Measurements from ENCODE around the gene PWWP2A.
"Not testable (repeated sequence)": the region's sequence is repeated elsewhere in the genome, so short reads cannot be mapped to it uniquely, and the experiment has no call there.

PWWP2A gene

DNA sequence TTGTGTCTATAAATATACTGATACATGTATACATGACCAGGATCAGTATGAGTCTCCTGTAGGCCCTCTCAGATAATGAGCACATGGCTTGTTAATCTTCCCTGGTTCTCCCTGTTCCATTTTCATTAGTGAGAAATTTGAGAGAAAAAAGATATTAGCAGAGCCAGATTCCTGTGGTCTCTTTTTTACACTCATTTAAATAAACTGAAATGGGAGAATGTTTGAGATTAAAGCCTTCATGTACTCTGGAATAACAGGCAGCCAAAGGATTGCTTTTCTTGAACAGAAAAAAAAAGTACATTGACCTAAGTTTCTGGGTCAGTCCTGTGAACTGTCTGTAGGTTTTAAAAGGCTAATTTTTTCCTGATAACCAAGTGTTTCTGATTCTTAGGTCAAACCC, 44.2 kb downstream of the PWWP2A start:
- no peak for DNase-seq

GRCh38 chr5:160071916-160072315, 47.3 kb downstream of the PWWP2A start:
- no peak for DNase-seq

GRCh38 chr5:160071516-160071915, 47.7 kb downstream of the PWWP2A start:
- DNase-seq = no peak

DNA sequence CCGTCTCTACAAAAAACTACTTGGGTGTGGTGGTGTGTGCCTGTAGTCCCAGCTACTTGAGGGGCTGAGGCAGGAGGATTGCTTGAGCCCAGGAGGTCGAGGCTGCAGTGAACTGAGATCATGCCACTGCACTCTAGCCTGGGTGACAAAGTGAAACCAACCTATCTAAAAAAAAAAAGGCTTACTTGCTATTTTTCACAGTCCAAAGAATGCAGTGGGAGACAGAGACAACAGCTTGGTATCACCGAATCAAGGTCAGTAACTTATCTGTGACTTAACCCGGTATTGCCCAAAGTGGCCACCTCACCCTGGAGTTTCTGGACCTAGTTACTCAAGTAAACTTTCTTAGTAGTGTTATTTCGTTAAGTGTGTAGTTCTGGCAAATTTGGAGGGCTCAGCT, 50.1 kb downstream of the PWWP2A start:
- not testable (repeated sequence) for DNase-seq

GRCh38 chr5:160064995-160065614, 54.1 kb downstream of the PWWP2A start:
- DNase-seq = peak; percentile 45

DNA sequence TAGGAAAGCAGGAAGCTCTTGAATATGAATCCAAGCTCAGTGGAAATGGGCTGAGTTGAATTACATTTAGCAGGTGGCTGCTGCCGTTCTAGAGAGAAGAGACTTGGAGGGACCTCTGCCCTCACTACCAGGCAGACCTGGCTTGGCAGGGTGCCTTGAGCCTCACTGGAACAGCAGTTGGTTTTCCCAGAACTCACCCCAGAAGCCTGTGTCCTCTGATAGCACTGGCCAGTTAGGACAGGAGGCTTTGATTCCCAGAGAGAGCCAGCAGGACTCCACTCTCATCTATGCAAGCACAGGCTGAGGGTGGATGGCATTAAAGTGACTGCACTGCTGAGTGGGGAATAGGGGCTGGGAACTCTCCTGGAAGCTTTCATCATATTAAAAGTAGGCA, 54.8 kb downstream of the PWWP2A start:
- DNase-seq = no peak

- DNase-seq = no peak
These were observed 57.5 kb downstream of the PWWP2A start for GRCh38 chr5:160061770-160062169.

GRCh38 chr5:160060001-160060400, 59.2 kb downstream of the PWWP2A start:
- no peak for DNase-seq

DNA sequence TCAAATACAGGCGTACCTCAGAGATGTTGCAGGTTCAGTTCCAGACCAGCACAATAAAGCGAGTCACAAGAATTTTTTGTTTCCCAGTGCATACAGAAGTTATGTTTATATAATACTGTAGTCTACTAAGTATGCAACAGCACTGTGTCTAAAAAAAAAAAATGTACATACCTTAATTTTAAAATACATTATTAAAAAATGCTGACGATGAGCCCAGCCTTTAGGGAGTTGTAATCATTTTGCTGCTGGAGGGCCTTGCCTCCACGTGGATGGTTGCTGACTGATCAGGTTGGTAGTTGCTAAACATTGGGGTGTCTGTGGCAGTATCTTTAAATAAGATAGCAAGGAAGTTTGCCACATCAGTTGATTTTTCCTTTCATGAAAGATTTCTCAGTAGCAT, 62.0 kb downstream of the PWWP2A start:
- DNase-seq = no peak

DNA sequence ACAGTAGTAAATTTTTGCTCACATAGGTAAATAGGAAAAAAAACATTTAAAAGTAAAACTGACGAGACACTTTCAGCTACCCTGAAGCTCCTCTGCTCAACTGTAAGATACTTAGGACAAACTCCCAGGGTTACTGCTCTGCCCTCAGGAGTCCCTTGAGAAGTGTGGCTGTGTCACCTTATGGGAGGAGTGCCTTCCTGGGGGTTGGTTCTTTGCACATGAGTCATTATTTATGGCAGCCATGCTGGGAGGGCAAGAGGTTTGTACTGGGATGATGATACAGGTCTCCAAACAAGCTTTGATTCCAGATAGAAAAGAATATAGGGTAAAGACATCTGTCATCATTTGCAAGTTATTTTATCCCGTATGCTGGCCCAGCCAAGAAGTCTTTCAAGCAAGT, 64.4 kb downstream of the PWWP2A start:
- no peak for DNase-seq

GRCh38 chr5:160054047-160054446, 65.2 kb downstream of the PWWP2A start:
- no peak for DNase-seq

DNA sequence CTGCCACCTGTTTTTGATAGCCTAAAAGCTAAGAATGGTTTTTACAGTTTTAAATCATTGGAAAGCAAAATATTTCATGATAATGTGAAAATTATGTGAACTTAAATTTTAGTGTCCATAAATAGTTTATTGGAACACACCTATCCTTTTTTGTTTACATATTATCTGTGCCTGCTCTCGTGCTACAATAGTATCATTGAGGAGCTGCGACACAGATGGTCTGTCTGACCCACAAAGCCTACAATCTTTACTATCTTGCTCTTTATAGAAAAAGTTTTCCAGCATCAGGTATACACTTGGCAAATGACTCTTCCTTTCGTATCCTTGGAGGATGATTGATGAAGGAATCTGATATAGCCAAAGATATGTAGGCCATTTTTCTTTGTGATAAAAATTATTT, 70.2 kb downstream of the PWWP2A start:
- no peak for DNase-seq

- no peak for DNase-seq
These were observed 71.1 kb downstream of the PWWP2A start for GRCh38 chr5:160048131-160048530.

DNA sequence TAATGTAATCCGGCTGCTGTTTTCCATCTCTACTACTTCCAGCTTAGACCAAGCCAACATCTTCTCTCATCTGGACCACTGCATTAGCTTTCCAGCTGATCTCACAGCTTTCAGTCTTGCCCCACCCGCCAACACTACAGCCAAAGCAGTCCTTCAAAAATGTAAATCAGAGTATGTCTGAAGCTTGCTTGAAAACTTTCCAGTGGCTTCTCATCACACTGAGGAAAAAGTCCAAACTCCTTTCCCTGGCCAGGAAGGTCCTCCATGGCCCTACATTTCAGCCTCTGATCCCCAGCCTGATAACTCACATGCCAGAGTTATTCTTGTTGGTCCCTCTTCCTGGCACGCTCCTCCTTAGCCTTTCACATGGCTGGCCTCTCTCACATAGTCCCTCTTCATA, 71.8 kb downstream of the PWWP2A start:
- no peak for DNase-seq

DNA sequence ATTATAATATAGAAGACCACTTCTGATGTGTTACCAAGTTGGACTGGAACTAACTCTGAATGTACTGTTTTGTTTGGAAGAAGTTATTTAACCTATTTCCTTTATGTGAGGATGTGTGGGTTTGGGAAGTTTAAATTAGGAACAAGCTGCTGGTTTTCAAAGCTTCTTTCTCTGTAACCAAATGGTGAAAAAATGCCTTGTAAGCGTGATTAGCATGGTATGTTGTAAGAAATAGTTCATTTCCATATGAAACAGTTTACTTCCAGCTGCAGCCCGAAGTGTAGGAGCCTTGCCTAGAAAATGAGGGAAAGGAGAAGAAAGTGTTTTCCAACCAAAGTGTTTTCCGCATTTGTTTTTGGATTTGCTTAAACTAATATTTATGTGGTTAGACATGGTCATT, 74.3 kb downstream of the PWWP2A start:
- DNase-seq = no peak

DNA sequence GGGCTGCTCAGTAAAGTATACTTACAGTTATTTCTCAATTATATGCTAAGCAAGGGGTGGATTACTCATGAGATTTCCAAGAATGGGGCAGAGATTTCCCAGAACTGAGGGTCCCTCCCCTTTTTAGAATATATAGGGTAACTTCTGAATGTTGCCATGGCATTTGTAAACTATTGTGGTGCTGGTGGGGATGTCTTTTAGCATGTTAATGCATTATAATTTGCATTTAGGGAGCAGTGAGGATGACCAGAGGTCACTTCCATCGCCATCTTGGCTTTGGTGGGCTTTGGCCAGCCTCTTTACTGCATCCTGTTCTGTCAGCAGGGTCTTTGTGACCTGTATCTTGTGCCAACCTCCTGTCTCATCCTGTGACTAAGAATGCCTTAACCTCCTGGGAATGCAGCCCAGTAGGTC, 74.9 kb downstream of the PWWP2A start:
- no peak for DNase-seq

- DNase-seq = no peak
These were observed 76.6 kb downstream of the PWWP2A start for GRCh38 chr5:160042671-160043070.
